GM10266 (cell line): Measurements from ENCODE around the gene PELI1.

Experiments
- DNase-seq: peaks from one replicate; pipeline ENCODE4 v3.0.0; 2012; ENCODE audit errors: extremely low spot score
- TF ChIP-seq, protein P1 (sequence below): IDR thresholded peaks from 2 replicates; pipeline ENCODE4 v1.5.1; 2012; ENCODE audit warnings: mild to moderate bottlenecking, low read depth; ENCODE audit not compliant: control insufficient read depth, insufficient read depth; ENCODE audit errors: missing control alignments

The PELI1 gene

DNA sequence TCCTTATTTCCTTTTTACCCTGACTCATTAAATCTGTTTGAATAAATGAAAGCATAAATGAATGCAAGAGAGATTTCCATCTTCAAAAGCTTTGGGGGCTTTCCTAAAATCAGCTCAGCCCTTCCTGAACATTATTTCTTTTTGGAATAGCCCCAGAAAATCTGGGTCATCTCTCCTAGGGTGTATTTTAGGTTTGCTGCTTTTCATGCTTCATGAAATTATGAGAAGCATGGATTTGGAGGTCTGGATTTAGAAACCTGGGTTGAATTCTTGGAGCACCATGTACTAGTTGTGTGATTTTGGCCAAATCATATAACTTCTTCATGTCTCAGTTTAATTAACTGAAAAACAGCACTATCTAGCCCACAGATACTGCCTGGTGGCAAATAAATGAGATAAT is 24.0 kb upstream of the PELI1 start:
- no peak for DNase-seq
- TF ChIP-seq, protein P1, sequence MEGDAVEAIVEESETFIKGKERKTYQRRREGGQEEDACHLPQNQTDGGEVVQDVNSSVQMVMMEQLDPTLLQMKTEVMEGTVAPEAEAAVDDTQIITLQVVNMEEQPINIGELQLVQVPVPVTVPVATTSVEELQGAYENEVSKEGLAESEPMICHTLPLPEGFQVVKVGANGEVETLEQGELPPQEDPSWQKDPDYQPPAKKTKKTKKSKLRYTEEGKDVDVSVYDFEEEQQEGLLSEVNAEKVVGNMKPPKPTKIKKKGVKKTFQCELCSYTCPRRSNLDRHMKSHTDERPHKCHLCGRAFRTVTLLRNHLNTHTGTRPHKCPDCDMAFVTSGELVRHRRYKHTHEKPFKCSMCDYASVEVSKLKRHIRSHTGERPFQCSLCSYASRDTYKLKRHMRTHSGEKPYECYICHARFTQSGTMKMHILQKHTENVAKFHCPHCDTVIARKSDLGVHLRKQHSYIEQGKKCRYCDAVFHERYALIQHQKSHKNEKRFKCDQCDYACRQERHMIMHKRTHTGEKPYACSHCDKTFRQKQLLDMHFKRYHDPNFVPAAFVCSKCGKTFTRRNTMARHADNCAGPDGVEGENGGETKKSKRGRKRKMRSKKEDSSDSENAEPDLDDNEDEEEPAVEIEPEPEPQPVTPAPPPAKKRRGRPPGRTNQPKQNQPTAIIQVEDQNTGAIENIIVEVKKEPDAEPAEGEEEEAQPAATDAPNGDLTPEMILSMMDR: no peak

DNA sequence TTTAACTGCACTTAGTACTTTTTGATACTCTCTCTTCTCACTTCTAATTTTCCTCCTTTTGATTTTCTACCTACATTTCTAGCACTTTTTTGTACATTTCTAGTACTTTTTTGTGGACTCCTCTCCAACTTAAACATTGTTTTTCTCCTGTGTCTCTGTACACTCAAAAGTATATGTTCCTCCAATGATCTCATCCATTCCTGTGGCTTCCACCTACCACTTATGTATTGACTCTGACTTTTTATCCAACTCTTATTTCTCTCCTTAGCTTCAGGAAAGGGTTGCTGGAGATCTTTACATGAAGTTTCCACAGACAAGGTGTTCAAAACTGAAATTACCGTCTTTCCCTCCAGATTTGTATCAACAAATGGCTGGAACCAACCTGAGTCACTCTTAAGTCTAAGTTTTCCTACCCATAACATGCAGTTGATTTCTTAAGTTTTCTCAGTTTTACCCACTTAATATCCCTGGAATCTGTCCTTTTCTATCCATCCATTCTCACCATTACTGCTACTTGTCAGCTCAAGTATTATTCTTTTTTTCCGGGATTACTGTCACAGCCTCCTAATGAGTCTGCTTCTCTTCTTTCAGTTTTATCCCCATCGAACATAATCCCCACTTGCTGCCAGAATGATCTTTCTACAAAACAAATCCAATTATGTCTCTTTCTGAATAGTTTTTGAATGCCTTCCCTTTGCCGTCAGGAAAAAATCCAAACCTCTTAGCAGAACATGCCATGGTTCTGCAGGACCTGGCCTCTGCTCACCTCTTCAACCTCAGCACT is 22.6 kb upstream of the PELI1 start:
- no peak for DNase-seq
- TF ChIP-seq, protein P1: no peak

DNA sequence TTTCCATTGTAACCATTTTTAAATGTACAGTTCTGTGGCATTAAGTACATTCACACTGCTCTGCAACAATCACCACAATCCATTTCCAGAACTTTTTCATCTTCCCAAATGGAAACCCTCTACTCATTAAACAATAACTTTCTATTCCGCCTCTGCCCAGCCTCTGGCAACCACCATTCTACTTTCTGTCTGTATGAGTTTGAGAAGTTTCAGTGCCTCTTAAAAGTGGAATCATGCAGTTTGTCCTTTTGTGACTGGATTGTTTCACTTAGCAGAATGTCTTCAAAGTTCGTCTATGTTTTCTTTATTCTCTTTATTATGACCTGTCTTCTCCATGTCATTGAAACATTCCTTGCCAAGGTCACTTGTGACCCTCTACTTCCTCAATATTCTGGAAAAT is 22.0 kb upstream of the PELI1 start:
- TF ChIP-seq, protein P1: no peak
- DNase-seq: no peak

DNA sequence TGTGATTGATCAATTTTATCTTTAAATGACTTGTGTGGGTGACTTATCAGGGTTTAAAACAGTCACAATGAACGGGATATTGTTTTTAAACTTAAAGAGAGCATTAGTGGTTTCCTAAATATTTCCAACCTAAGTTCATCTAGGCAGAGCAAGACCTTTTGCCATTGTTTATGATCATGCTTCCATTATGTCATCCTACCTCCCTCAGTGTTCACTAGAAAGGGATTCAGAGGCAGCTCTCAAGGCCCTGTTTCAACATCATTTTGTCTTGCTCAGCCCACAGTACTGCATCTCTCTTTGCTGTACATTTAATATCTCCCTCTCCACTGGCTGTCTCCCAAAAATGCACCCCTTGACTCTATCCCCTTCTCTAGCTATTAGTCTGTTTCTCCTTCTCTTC is 21.5 kb upstream of the PELI1 start:
- TF ChIP-seq, protein P1: no peak
- no peak for DNase-seq

DNA sequence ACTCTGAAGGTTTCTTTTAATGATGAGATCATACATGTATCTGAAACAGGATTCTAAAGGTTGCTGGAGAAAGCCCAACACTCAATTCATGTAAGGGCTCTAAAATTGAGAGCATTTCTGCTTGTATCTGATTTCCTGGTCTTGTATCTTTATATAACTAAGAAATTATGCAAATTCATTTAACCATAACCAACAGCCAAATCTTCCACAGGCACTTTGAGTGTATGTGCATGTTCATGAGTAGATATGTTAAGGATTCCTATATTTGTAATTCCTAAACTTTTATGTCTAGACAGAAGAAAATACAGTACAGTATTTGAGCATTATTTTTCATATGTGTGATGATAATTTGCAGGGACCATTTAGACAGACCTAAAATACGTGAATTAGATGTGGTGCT is 20.4 kb upstream of the PELI1 start:
- DNase-seq: no peak
- TF ChIP-seq, protein P1: no peak

DNA sequence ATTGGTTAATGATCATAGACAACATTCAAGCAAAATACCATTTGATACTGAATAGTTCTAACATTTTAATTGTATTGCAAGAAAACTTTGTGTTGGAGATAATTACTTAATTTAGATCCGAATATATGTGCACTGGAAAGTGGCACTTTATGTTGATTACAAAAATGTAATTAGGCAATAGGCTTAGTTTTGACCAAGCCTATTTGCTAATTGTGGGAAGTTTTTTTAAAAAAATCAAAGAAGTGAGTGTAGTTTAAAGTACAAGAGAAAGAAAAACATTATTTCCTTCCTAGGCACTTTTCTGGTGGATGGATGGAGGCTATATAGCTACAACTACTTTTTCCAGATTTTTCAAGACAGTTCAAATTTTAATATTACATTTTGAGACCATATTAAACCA is 18.3 kb upstream of the PELI1 start:
- DNase-seq: no peak
- TF ChIP-seq, protein P1: no peak

DNA sequence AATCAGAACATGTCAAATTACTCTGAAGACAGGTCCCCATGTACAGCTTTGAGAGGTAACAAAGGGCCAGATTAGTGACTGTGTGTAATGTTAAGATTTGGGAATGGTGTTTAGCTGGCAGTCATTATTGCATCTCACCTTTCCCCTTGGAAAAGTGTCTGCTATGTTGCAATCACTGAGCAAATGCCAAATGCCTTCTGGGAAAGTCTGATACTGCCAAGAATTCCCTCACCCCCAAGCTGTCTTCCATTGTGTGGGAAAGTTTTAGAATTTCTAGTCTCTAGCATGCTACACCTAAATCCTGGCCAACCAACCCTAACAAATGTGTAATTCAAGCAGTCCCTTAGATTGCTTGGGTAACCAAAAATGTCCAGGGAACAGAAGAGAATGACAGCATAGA is 13.6 kb upstream of the PELI1 start:
- DNase-seq: no peak

More for the DNA sequence above, 13.6 kb upstream of the PELI1 start:
- TF ChIP-seq, protein P1: no peak
